Endothelial cell (in vitro differentiated cells): ENCODE data around the gene NOL12. TPM values are rescaled to one million over a fixed set of nuclear protein-coding genes. Genes with fewer than 3 reads are reported as not detected.
"Not testable (repeated sequence)": the region's sequence is repeated elsewhere in the genome, so short reads cannot be mapped to it uniquely, and the experiment has no call there.

ENCODE experiments used
- DNase-seq: peaks from one replicate; pipeline ENCODE4 v3.0.0; 2021; ENCODE audit warnings: low spot score
- H3K27ac Mint-ChIP-seq: one replicate; pipeline ENCODE4 v1.8.0; 2021; ENCODE audit warnings: mixed read lengths, inconsistent platforms; ENCODE audit not compliant: unreplicated experiment
- H3K27me3 Mint-ChIP-seq: one replicate; pipeline ENCODE4 v1.8.0; 2021; ENCODE audit warnings: mild to moderate bottlenecking, moderate library complexity, mixed read lengths, inconsistent platforms; ENCODE audit not compliant: unreplicated experiment
- H3K36me3 Mint-ChIP-seq: one replicate; pipeline ENCODE4 v1.8.0; 2021; ENCODE audit warnings: mild to moderate bottlenecking, low read depth, mixed read lengths, inconsistent platforms; ENCODE audit not compliant: unreplicated experiment
- H3K4me1 Mint-ChIP-seq: one replicate; pipeline ENCODE4 v1.8.0; 2021; ENCODE audit warnings: mild to moderate bottlenecking, mixed read lengths, inconsistent platforms; ENCODE audit not compliant: unreplicated experiment
- H3K4me3 Mint-ChIP-seq: one replicate; pipeline ENCODE4 v1.8.0; 2021; ENCODE audit warnings: mild to moderate bottlenecking, mixed read lengths, inconsistent platforms; ENCODE audit not compliant: unreplicated experiment
- H3K9me3 Mint-ChIP-seq: one replicate; pipeline ENCODE4 v1.8.0; 2021; ENCODE audit warnings: mixed read lengths, inconsistent platforms; ENCODE audit not compliant: unreplicated experiment
- CTCF ChIP-seq: fragments of 200-600 bp; sonication (generic); IDR thresholded peaks from one replicate; pipeline ENCODE4 v1.5.0; 2021; ENCODE audit warnings: antibody characterized with exemption; ENCODE audit not compliant: unreplicated experiment
- total RNA-seq: library from RNA; stranded (reverse); fragmentation: NEBNext Ultra II Directional; extraction: Animal tissue kit (Norgen Biotek cat#: 25700); gene quantifications from one replicate; pipeline ENCODE4 v1.2.1, GENCODE V29; 2021; ENCODE audit not compliant: unreplicated experiment

The NOL12 gene
- total RNA-seq, 1 donor from 2014 or later, result 15.7 TPM

- H3K27ac Mint-ChIP-seq, result no peak overlapping the region
- H3K9me3 Mint-ChIP-seq, result no peaks in the 10 kb centered on the region
- H3K4me1 Mint-ChIP-seq, result no peaks in the 10 kb centered on the region
- no peak overlapping the region for H3K4me3 Mint-ChIP-seq
- peaks cover 7% of the 10 kb centered on the region for H3K36me3 Mint-ChIP-seq
- no peak for TF ChIP-seq CTCF
- H3K27me3 Mint-ChIP-seq, result peaks cover 6% of the 10 kb centered on the region
- DNase-seq, result no peak
Observed at GRCh38 chr22:37647317-37647716, 38.8 kb upstream of the NOL12 start.

- Mint-ChIP-seq H3K4me3 (no peak overlapping the region), H3K36me3 (peaks cover 7% of the 10 kb centered on the region), H3K27me3 (peaks cover 6% of the 10 kb centered on the region), H3K27ac (no peak overlapping the region), H3K9me3 (no peaks in the 10 kb centered on the region), H3K4me1 (no peaks in the 10 kb centered on the region)
- DNase-seq, result no peak
- no peak for TF ChIP-seq CTCF
Observed at GRCh38 chr22:37647928-37648327, 38.2 kb upstream of the NOL12 start.

DNA sequence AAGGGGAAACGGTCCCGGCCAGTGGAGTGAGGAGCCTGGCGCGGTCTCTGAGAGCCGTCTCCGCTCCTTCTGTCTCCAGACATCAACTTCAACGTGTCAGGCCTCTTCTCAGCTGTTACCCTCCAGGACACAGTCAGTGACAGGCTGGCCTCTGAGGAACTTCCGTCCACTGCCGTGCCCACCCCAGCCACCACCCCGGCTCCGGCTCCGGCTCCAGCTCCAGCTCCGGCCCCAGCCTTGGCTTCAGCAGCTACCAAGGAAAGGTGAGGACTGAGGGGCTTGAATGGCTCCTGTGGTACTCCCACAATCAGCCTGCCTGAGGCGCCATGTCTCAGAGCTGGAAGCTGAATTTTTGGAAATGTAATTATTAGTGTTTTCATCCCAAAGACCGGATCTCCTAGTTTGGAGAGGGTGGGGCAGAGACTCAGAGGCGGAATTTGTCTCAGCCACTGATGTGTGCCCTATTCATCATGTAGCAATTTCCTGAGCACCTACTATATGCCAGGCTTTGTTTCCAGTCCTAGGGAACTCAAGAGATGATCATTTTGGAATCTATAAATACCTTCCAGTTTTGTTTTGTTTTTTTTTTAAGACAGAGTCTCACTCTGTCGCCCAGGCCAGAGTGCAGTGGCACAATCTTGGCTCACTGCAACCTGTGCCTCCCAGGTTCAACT lies 35.5 kb upstream of the NOL12 start:
- no peak for DNase-seq
- H3K27me3 Mint-ChIP-seq, result no peaks in the 10 kb centered on the region
- H3K27ac Mint-ChIP-seq, result no peak overlapping the region
- TF ChIP-seq CTCF, result no peak
- H3K4me1 Mint-ChIP-seq, result no peaks in the 10 kb centered on the region
- H3K36me3 Mint-ChIP-seq, result peaks cover 7% of the 10 kb centered on the region
- H3K9me3 Mint-ChIP-seq, result no peaks in the 10 kb centered on the region
- no peak overlapping the region for H3K4me3 Mint-ChIP-seq

DNA sequence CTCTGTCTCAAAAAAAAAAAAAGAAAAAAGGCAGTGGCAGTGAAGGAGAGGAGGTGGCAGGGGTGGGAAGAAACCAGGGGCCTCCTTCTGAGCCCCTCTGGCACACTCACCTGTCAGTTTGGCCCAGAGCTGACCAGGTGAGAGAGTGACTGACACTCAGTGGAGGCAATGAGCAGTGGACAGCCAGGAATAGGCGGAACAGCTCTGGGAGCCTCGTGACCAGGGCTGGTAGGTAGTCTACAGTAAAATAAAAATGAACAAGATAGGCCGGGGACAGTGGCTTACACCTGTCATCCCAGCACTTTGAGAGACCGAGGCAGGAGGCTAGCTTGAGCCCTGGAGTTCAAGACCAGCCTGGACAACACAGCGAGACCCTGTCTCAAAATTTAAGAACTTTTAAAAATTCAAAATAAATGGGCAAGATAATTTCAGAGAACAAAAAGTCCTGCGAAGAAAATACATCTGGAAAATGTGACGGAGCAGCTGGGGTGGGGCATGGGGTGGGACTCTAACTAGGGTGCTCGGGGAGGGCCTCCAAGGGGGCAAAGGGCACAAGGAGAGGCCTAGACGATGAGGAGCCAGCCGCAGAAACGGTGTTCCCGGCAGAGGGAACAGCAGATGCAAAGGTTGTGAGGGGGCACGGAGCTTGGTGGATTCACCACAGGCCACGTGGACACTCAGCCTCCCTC lies 31.4 kb upstream of the NOL12 start:
- TF ChIP-seq CTCF, result no peak
- Mint-ChIP-seq H3K4me1 (peaks cover 13% of the 10 kb centered on the region), H3K27me3 (peaks cover 8% of the 10 kb centered on the region), H3K4me3 (no peak overlapping the region), H3K36me3 (peaks cover 6% of the 10 kb centered on the region), H3K27ac (no peak overlapping the region), H3K9me3 (no peaks in the 10 kb centered on the region)
- DNase-seq, result no peak

DNA sequence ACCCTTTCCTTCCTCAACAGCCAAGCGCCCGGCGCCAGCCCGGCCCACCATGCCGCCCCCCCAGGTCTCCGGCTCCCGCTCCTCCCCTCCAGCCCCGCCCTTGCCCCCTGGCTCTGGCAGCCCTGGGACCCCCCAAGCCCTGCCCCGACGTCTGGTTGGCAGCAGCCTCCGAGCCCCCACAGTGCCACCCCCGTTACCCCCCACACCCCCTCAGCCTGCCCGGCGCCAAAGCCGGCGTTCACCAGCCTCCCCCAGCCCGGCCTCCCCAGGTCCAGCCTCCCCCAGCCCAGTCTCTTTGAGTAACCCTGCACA lies 30.9 kb upstream of the NOL12 start:
- Mint-ChIP-seq H3K4me3 (no peak overlapping the region), H3K4me1 (peaks cover 14% of the 10 kb centered on the region), H3K27ac (no peak overlapping the region), H3K9me3 (no peaks in the 10 kb centered on the region), H3K27me3 (peaks cover 9% of the 10 kb centered on the region), H3K36me3 (peaks cover 3% of the 10 kb centered on the region)
- DNase-seq, result no peak
- TF ChIP-seq CTCF, result no peak

DNA sequence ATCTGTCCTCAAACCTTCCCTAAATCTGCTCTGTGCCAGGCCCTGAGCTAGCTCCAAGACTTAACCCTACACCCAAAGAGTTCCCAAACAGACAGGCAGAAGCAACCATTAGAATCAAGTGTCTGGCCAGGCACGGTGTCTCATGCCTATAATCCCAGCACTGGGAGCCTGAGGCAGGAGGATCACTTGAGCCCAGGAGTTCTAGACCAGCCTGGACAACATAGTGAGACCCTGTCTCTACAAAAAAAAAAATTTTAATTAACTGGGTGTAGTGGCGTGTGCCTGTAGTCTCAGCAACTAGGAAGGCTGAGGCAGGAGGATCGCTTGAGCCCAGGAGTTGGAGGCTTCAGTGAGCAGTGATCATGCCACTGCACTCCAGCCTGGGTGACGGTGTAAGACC lies 29.6 kb upstream of the NOL12 start:
- peaks cover 14% of the 10 kb centered on the region for H3K4me1 Mint-ChIP-seq
- DNase-seq, H3K27ac Mint-ChIP-seq, H3K4me3 Mint-ChIP-seq, H3K36me3 Mint-ChIP-seq, H3K9me3 Mint-ChIP-seq: not testable (repeated sequence)
- H3K27me3 Mint-ChIP-seq, result peaks cover 11% of the 10 kb centered on the region
